HL-60 (cell line): ENCODE data around the gene NEDD4L.

Experiments
- DNase-seq, 2 experiments: peaks; one replicate each; pipeline ENCODE4 v3.0.0-alpha.2; 2010 to 2020; ENCODE audit warnings: low read depth in 1 of 2, low spot score in 1 of 2
- H3K27ac ChIP-seq: fragments of 250-450 bp; sonication (Bioruptor Pico); replicated peaks from 2 replicates; pipeline ENCODE4 v1.5.1; 2020; ENCODE audit warnings: mild to moderate bottlenecking, moderate library complexity
- H3K27me3 ChIP-seq: fragments of 250-450 bp; sonication (Bioruptor Pico); 2 replicates; pipeline ENCODE4 v1.5.1; 2021; ENCODE audit warnings: mild to moderate bottlenecking, moderate library complexity; ENCODE audit not compliant: insufficient read depth, poor library complexity, severe bottlenecking
- H3K4me3 ChIP-seq: replicated peaks from 2 replicates; pipeline ENCODE4 v1.5.1; 2011; ENCODE audit warnings: mild to moderate bottlenecking, control low read depth, low read length; ENCODE audit not compliant: insufficient read depth
- GABPA ChIP-seq: IDR thresholded peaks from 2 replicates; pipeline ENCODE4 v1.6.1; 2012; ENCODE audit warnings: low read depth
- POLR2AphosphoS5 ChIP-seq: IDR thresholded peaks from 2 replicates; pipeline ENCODE4 v1.6.1; 2012; ENCODE audit warnings: low read depth
- REST ChIP-seq: IDR thresholded peaks from 2 replicates; pipeline ENCODE4 v1.6.1; 2012; ENCODE audit warnings: low read depth; ENCODE audit not compliant: insufficient replicate concordance
- SPI1 ChIP-seq: IDR thresholded peaks from 2 replicates; pipeline ENCODE4 v1.6.1; 2012; ENCODE audit warnings: low read depth, mild to moderate bottlenecking, borderline replicate concordance
- TF ChIP-seq, protein P1 (sequence below): IDR thresholded peaks from one replicate; pipeline ENCODE4 v1.5.1; 2011; ENCODE audit warnings: low read length, control low read depth, inconsistent platforms; ENCODE audit not compliant: insufficient read depth

The NEDD4L gene

GRCh38 chr18:58286632-58287352 is 242.8 kb downstream of the NEDD4L start:
- TF ChIP-seq GABPA (no peak), REST (no peak), POLR2AphosphoS5 (no peak), SPI1 (no peak)
- TF ChIP-seq, protein P1, sequence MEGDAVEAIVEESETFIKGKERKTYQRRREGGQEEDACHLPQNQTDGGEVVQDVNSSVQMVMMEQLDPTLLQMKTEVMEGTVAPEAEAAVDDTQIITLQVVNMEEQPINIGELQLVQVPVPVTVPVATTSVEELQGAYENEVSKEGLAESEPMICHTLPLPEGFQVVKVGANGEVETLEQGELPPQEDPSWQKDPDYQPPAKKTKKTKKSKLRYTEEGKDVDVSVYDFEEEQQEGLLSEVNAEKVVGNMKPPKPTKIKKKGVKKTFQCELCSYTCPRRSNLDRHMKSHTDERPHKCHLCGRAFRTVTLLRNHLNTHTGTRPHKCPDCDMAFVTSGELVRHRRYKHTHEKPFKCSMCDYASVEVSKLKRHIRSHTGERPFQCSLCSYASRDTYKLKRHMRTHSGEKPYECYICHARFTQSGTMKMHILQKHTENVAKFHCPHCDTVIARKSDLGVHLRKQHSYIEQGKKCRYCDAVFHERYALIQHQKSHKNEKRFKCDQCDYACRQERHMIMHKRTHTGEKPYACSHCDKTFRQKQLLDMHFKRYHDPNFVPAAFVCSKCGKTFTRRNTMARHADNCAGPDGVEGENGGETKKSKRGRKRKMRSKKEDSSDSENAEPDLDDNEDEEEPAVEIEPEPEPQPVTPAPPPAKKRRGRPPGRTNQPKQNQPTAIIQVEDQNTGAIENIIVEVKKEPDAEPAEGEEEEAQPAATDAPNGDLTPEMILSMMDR: no peak
- Histone ChIP-seq H3K27ac (no peak overlapping the region), H3K4me3 (no peak overlapping the region), H3K27me3 (peaks cover 8% of the 10 kb centered on the region)
- no peak for DNase-seq

DNA sequence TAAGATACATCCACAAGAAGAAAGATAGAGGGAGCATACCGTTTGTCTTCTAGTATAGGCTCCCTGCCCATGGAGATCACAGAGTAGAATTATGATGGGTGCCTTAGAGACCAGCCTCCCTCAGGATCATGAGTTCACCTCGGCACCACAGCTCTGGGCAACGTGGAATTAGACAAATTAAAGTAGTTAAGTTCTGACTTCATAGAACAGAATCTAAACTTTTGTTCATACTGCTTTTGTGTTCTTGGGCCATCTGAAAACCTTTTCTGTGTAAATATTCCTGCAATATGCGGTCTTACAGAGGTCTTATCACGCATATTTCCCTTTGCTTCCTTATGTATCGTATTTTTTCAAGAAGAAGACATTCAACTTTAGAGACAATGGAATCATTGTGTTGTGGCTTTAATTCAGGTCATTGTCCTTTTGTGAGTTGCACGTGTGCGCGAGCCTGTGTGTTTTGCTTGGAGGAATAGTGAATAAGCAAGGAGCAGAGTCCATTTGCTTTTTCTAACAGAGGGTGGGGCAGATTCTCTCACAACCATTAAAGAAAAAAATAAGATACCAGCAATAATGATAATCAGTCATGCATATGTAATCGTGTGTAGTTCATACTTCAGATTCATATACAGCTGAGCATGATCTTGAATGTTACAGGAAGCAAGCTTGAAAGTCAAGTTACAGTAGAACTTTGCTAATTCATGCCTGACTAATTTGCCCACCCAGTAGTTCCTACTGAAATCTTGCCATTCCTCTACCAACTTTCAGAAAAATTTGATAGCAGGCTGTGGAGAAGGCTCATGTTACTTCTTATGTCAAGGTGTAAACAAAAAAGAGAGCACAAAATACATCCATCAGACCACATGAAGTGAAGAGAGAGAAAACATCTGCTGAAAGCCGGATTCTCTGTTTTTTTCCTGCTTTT is 243.6 kb downstream of the NEDD4L start:
- TF ChIP-seq, protein P1: no peak
- TF ChIP-seq GABPA (no peak), SPI1 (no peak), POLR2AphosphoS5 (no peak), REST (no peak)
- H3K4me3 ChIP-seq: no peak overlapping the region
- no peak for DNase-seq
- peaks cover 8% of the 10 kb centered on the region for H3K27me3 ChIP-seq
- H3K27ac ChIP-seq: no peak overlapping the region

DNA sequence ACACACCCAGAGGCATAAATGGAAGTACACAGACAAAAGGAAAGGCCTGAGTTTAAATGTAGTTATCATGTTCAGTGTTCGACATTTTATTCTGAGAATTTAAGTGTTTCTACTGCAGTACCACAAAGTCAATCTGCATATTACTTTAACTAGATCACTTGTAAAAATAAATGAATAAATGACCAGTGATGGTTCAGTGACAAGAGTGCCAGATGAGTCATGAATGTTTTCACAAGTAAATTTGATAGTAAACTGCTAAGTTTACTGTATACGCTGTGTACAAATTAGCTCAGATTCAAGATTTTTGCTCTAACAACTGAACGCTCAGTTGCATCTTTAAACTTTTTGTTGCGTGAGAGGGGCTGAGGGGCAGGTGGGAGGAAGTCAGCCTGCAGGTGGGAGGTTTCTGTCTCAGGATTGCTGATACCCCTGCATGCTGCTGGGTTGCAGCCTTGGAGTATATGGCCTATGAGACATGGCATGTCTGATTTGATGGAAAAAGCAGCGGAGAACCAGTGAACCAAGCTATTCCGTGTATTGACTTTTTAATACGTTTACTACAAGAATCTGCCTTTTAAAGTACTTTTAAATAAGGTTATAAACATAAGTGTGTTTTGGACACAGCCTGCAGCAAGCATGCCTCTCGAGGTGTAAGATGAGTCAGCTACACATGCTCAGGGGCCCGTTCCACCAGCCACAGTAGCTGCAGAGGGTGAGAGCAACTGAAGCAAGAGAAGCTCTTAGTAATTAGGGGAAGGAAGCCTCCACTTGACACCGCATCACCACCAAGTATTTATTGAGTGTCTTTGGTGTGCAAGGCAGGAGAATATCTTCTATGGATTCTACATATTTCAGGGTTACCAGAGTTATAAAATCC is 245.1 kb downstream of the NEDD4L start:
- Histone ChIP-seq H3K27ac (no peak overlapping the region), H3K27me3 (peaks cover 12% of the 10 kb centered on the region), H3K4me3 (no peak overlapping the region)
- no peak for TF ChIP-seq POLR2AphosphoS5
- no peak for TF ChIP-seq GABPA
- no peak for TF ChIP-seq REST
- TF ChIP-seq, protein P1: no peak
- TF ChIP-seq SPI1: no peak
- DNase-seq: no peak
